ENCODE data around the gene LAMA1. TPM values are rescaled to one million over a fixed set of nuclear protein-coding genes. Genes with fewer than 3 reads are reported as not detected.
A peak's percentile ranks its signal among the peaks of the same experiment; 100 is the strongest.

LAMA1 gene
- total and polyA plus RNA-seq, 3 experiments from 2014 or later: not detected

GRCh38 chr18:7011142-7011541 lies 106.5 kb downstream of the LAMA1 start:
- H3K27ac ChIP-seq (ENCODE audit: low read depth, low read length): no peak overlapping the region
- no peaks in the 10 kb centered on the region for H3K27me3 ChIP-seq (ENCODE audit: insufficient read depth, low read length, poor library complexity, severe bottlenecking)
- peaks cover 1 to 9% (median 4%) of the 10 kb centered on the region in 5 donors for H3K9me3 Mint-ChIP-seq
- H3K4me1 Mint-ChIP-seq: no peaks in the 10 kb centered on the region
- ChIA-PET CTCF (no interaction called here), POLR2A (no interaction called here)
- no peaks in the 10 kb centered on the region for H3K36me3 Mint-ChIP-seq
- no peaks in the 10 kb centered on the region for H3K27me3 Mint-ChIP-seq
- no peaks in the 10 kb centered on the region for H3K36me3 ChIP-seq (ENCODE audit: insufficient read depth, low read length)
- H3K4me3 Mint-ChIP-seq: no peak overlapping the region
- no peak overlapping the region for H3K4me3 ChIP-seq (ENCODE audit: low read length)
- H3K9me3 ChIP-seq (ENCODE audit: low read length): no peaks in the 10 kb centered on the region
- H3K4me1 ChIP-seq (ENCODE audit: insufficient read depth, low read length): no peaks in the 10 kb centered on the region
- no peak for DNase-seq
- H3K27ac Mint-ChIP-seq: no peak overlapping the region

- no peak overlapping the region for H3K4me3 ChIP-seq (ENCODE audit: low read length)
- ChIA-PET CTCF (no interaction called here), POLR2A (no interaction called here)
- H3K27ac ChIP-seq (ENCODE audit: low read depth, low read length): no peak overlapping the region
- no peak for DNase-seq
- no peaks in the 10 kb centered on the region for H3K9me3 ChIP-seq (ENCODE audit: low read length)
- H3K27me3 Mint-ChIP-seq: no peaks in the 10 kb centered on the region
- no peak overlapping the region for H3K4me3 Mint-ChIP-seq
- no peaks in the 10 kb centered on the region for H3K36me3 Mint-ChIP-seq
- H3K27ac Mint-ChIP-seq: no peak overlapping the region
- peaks cover 0 to 11% (median 0%) of the 10 kb centered on the region in 5 donors for H3K9me3 Mint-ChIP-seq
- no peaks in the 10 kb centered on the region for H3K4me1 ChIP-seq (ENCODE audit: insufficient read depth, low read length)
- no peaks in the 10 kb centered on the region for H3K36me3 ChIP-seq (ENCODE audit: insufficient read depth, low read length)
- no peaks in the 10 kb centered on the region for H3K4me1 Mint-ChIP-seq
- H3K27me3 ChIP-seq (ENCODE audit: insufficient read depth, low read length, poor library complexity, severe bottlenecking): no peaks in the 10 kb centered on the region
Observed at GRCh38 chr18:7004009-7004408, 113.6 kb downstream of the LAMA1 start.

GRCh38 chr18:7002107-7002506 lies 115.5 kb downstream of the LAMA1 start:
- Histone ChIP-seq H3K4me1 (ENCODE audit: insufficient read depth, low read length) (no peaks in the 10 kb centered on the region), H3K27me3 (ENCODE audit: insufficient read depth, low read length, poor library complexity, severe bottlenecking) (no peaks in the 10 kb centered on the region), H3K9me3 (ENCODE audit: low read length) (no peaks in the 10 kb centered on the region), H3K27ac (ENCODE audit: low read depth, low read length) (no peak overlapping the region), H3K36me3 (ENCODE audit: insufficient read depth, low read length) (no peaks in the 10 kb centered on the region), H3K4me3 (ENCODE audit: low read length) (no peak overlapping the region)
- POLR2A ChIA-PET: no interaction called here
- H3K27me3 Mint-ChIP-seq: no peaks in the 10 kb centered on the region
- H3K4me1 Mint-ChIP-seq: no peaks in the 10 kb centered on the region
- no peak for DNase-seq
- H3K9me3 Mint-ChIP-seq: peaks cover 0 to 18% (median 0%) of the 10 kb centered on the region in 5 donors
- H3K36me3 Mint-ChIP-seq: no peaks in the 10 kb centered on the region
- H3K27ac Mint-ChIP-seq: no peak overlapping the region
- H3K4me3 Mint-ChIP-seq: no peak overlapping the region
- CTCF ChIA-PET: no interaction called here

GRCh38 chr18:7000484-7001096 lies 117.0 kb downstream of the LAMA1 start:
- no peaks in the 10 kb centered on the region for H3K36me3 Mint-ChIP-seq
- no peaks in the 10 kb centered on the region for H3K27me3 Mint-ChIP-seq
- DNase-seq: no peak
- ChIA-PET CTCF (no interaction called here), POLR2A (no interaction called here)
- no peak overlapping the region for H3K4me3 Mint-ChIP-seq
- H3K4me1 Mint-ChIP-seq: no peaks in the 10 kb centered on the region
- no peaks in the 10 kb centered on the region for H3K9me3 ChIP-seq (ENCODE audit: low read length)
- H3K27ac ChIP-seq (ENCODE audit: low read depth, low read length): no peak overlapping the region
- H3K27me3 ChIP-seq (ENCODE audit: insufficient read depth, low read length, poor library complexity, severe bottlenecking): no peaks in the 10 kb centered on the region
- no peak overlapping the region for H3K27ac Mint-ChIP-seq
- H3K9me3 Mint-ChIP-seq: peaks cover 0 to 15% (median 0%) of the 10 kb centered on the region in 5 donors
- H3K36me3 ChIP-seq (ENCODE audit: insufficient read depth, low read length): no peaks in the 10 kb centered on the region
- no peaks in the 10 kb centered on the region for H3K4me1 ChIP-seq (ENCODE audit: insufficient read depth, low read length)
- H3K4me3 ChIP-seq (ENCODE audit: low read length): no peak overlapping the region

DNA sequence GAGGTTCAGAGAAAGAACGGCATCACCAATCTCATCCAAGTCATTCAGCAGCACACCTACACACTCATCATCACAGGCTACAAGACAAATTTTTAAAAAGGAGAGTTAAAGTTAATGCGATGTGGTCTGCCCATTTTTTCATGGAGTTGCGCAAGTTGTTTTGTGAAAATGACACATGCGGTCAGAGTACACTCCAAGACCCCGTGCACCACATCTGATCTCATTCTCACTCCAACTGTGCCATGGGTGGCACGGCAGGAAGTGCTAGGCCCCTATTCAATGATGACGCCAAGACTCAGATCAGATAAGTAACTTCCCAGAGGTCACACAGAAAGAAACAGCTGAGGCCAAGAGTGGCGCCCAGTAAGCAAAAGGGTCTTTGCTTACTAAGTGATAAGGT lies 119.8 kb downstream of the LAMA1 start:
- POLR2A ChIA-PET: no interaction called here
- H3K27me3 ChIP-seq (ENCODE audit: insufficient read depth, low read length, poor library complexity, severe bottlenecking): no peaks in the 10 kb centered on the region
- H3K4me1 ChIP-seq (ENCODE audit: insufficient read depth, low read length): no peaks in the 10 kb centered on the region

DNA sequence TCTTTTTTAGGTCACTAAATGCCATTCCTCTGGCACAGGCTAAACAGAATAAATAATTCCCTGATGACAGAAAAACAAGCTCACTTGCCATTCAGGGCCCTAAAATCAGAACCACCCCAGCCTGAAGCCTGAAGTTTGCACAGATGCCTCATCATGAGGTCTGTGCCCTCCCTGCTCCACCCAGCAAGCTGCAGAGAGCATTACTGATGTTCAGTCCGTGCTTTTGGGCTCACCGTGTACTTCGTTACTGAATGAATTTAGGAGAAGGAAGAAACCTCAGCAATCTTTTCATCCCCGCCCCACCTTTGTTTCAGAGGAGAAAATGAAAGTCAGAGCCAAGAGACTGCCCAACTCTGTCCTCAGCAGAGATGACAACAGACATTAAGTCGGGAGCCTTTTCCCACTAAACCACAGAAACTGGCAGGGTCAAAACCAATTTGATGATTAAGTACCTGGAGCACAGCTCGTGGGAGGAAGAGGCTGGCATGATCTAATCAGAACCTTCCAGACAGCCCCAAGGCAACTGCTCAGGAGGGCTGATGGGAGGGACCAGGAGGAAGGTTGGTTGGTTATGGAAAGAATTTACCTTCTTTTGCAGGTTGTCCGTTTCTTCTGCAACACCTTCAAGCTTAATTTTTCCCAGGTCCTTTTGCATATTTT lies 122.7 kb downstream of the LAMA1 start:
- H3K4me1 Mint-ChIP-seq: no peaks in the 10 kb centered on the region
- DNase-seq: no peak
- H3K4me3 Mint-ChIP-seq: no peak overlapping the region
- Histone ChIP-seq H3K36me3 (ENCODE audit: insufficient read depth, low read length) (no peaks in the 10 kb centered on the region), H3K4me3 (ENCODE audit: low read length) (no peak overlapping the region), H3K4me1 (ENCODE audit: insufficient read depth, low read length) (no peaks in the 10 kb centered on the region), H3K27me3 (ENCODE audit: insufficient read depth, low read length, poor library complexity, severe bottlenecking) (no peaks in the 10 kb centered on the region), H3K27ac (ENCODE audit: low read depth, low read length) (no peak overlapping the region), H3K9me3 (ENCODE audit: low read length) (no peaks in the 10 kb centered on the region)
- H3K27ac Mint-ChIP-seq: peak overlapping the region in 1 of 8 donors; percentile 15
- H3K9me3 Mint-ChIP-seq: peaks cover 0 to 12% (median 0%) of the 10 kb centered on the region in 5 donors
- no peaks in the 10 kb centered on the region for H3K36me3 Mint-ChIP-seq
- ChIA-PET CTCF (no interaction called here), POLR2A (no interaction called here)
- H3K27me3 Mint-ChIP-seq: peaks cover 0 to 2% of the 10 kb centered on the region in 2 donors

More for the DNA sequence above, 119.8 kb downstream of the LAMA1 start:
- Histone ChIP-seq H3K36me3 (ENCODE audit: insufficient read depth, low read length) (no peaks in the 10 kb centered on the region), H3K27ac (ENCODE audit: low read depth, low read length) (no peak overlapping the region), H3K4me3 (ENCODE audit: low read length) (no peak overlapping the region), H3K9me3 (ENCODE audit: low read length) (no peaks in the 10 kb centered on the region)
- DNase-seq: no peak
- CTCF ChIA-PET: no interaction called here
- peaks cover 0 to 9% (median 0%) of the 10 kb centered on the region in 5 donors for H3K9me3 Mint-ChIP-seq
- no peaks in the 10 kb centered on the region for H3K4me1 Mint-ChIP-seq
- H3K36me3 Mint-ChIP-seq: no peaks in the 10 kb centered on the region
- no peak overlapping the region for H3K27ac Mint-ChIP-seq
- H3K27me3 Mint-ChIP-seq: peaks cover 0 to 2% of the 10 kb centered on the region in 2 donors
- no peak overlapping the region for H3K4me3 Mint-ChIP-seq

DNA sequence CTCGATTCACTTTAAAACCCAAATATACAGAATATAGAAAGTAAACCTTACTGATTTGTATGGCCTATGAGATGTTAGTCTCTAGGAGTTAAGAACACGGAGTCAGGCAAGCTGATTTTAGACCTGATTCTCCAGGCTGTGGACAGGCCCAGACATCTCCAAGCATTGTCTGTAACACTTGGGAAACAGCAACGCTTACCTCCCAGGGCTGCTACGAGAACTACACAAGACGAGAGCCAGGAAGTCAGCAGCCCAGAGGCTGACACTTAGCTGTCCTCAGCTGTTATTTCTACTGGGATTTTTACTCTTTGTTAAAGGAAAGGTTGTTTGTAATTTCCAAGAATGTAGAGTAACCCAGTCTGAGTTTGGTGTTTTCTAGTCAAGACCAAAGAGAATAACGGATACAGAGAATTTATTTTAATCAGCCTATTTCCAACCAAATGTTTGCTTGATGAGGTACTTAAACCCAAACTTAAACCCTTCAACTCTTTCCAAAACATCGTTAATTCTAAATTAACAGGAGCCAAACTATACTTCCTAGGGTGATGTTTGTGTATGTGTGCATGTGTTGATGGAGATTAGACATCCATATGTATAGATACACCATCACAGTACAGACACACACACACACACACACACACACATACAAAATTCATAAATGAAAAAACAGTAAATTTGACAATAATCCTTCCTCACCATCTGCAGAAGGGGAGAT lies 123.4 kb downstream of the LAMA1 start:
- H3K27ac ChIP-seq (ENCODE audit: low read depth, low read length): no peak overlapping the region
- DNase-seq: no peak
- no peaks in the 10 kb centered on the region for H3K4me1 ChIP-seq (ENCODE audit: insufficient read depth, low read length)
- Mint-ChIP-seq H3K27me3 (peaks cover 0 to 2% of the 10 kb centered on the region in 2 donors), H3K36me3 (no peaks in the 10 kb centered on the region), H3K4me1 (no peaks in the 10 kb centered on the region), H3K4me3 (no peak overlapping the region), H3K9me3 (peaks cover 0 to 12% (median 0%) of the 10 kb centered on the region in 5 donors), H3K27ac (no peak overlapping the region)
- no peaks in the 10 kb centered on the region for H3K27me3 ChIP-seq (ENCODE audit: insufficient read depth, low read length, poor library complexity, severe bottlenecking)
- ChIA-PET POLR2A (no interaction called here), CTCF (no interaction called here)
- H3K9me3 ChIP-seq (ENCODE audit: low read length): no peaks in the 10 kb centered on the region
- H3K36me3 ChIP-seq (ENCODE audit: insufficient read depth, low read length): no peaks in the 10 kb centered on the region
- no peak overlapping the region for H3K4me3 ChIP-seq (ENCODE audit: low read length)

DNA sequence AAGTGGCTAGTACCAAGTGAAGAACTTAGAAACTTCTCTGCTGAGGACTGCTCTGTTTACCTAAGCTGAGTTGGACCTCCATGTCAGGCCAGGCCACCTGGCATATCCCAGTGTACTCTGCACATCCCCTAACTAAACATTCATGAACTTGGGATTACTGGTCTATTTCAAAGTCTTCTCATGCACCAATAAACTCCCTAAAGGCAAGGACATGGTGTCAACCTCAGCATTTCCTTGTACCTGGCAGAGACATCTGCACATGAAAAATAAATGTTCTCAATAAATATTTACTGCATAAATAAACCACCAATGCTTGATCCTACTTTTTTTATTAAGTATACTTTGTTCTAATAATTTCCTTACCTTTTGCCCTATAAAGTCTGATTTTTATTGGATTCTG lies 124.8 kb downstream of the LAMA1 start:
- H3K27me3 Mint-ChIP-seq: peaks cover 0 to 2% of the 10 kb centered on the region in 2 donors
- DNase-seq: no peak
- ChIA-PET POLR2A (no interaction called here), CTCF (no interaction called here)
- H3K27ac Mint-ChIP-seq: no peak overlapping the region
- no peak overlapping the region for H3K4me3 Mint-ChIP-seq
- H3K4me3 ChIP-seq (ENCODE audit: low read length): no peak overlapping the region
- no peaks in the 10 kb centered on the region for H3K9me3 ChIP-seq (ENCODE audit: low read length)
- H3K27me3 ChIP-seq (ENCODE audit: insufficient read depth, low read length, poor library complexity, severe bottlenecking): no peaks in the 10 kb centered on the region
- H3K36me3 Mint-ChIP-seq: no peaks in the 10 kb centered on the region
- H3K9me3 Mint-ChIP-seq: peaks cover 0 to 5% (median 0%) of the 10 kb centered on the region in 5 donors
- H3K4me1 ChIP-seq (ENCODE audit: insufficient read depth, low read length): no peaks in the 10 kb centered on the region
- no peaks in the 10 kb centered on the region for H3K36me3 ChIP-seq (ENCODE audit: insufficient read depth, low read length)
- H3K4me1 Mint-ChIP-seq: no peaks in the 10 kb centered on the region
- no peak overlapping the region for H3K27ac ChIP-seq (ENCODE audit: low read depth, low read length)

All from CD8-positive, alpha-beta memory T cell (primary cell).